Daoy (cell line): ENCODE results near the gene TTC9B. TPM values are rescaled to one million over a fixed set of nuclear protein-coding genes. Genes with fewer than 3 reads are reported as not detected.
"Not testable (repeated sequence)": the region's sequence is repeated elsewhere in the genome, so short reads cannot be mapped to it uniquely, and the experiment has no call there.

Source experiments
- DNase-seq: peaks from one replicate; pipeline ENCODE4 v3.0.0-alpha.2; 2015; ENCODE audit warnings: low read depth
- total RNA-seq: library from RNA; depleted of rRNA; stranded (reverse); fragments of >200 nt; shearing (Covaris generic); gene quantifications from 2 replicates; pipeline ENCODE4 v1.2.3, GENCODE V29; 2014; rRNA removed

TTC9B gene
- total RNA-seq, 1 experiment from 2014 or later = not detected

DNA sequence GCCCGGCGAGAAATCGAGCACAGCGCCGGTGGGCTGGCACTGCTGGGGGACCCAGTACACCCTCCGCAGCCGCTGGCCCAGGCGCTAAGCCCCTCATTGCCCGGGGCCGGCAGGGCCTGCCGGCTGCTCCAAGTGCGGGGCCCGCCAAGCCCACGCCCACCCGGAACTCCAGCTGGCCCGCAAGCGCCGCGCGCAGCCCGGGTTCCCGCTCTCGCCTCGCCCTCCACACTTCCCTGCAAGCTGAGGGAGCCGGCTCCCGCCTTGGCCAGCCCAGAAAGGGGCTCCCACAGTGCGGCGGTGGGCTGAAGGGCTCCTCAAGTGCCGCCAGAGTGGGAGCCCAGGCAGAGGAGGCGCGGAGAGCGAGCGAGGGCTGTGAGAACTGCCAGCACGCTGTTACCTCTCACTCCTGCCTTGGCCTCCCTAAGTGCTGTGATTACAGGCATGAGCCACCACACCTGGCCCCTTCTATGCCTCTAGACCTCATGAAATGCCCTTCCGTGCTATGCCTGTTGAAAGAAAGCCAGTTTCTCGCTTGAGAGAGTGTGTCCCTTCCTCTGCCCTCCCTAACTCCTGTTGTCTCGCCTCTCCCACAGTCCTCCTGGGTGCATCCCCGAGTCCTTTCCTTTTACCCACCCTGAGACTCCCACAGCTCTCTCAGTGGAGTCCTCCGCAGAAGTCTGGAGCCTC, 47.7 kb downstream of the TTC9B start:
- DNase-seq = not testable (repeated sequence)

DNA sequence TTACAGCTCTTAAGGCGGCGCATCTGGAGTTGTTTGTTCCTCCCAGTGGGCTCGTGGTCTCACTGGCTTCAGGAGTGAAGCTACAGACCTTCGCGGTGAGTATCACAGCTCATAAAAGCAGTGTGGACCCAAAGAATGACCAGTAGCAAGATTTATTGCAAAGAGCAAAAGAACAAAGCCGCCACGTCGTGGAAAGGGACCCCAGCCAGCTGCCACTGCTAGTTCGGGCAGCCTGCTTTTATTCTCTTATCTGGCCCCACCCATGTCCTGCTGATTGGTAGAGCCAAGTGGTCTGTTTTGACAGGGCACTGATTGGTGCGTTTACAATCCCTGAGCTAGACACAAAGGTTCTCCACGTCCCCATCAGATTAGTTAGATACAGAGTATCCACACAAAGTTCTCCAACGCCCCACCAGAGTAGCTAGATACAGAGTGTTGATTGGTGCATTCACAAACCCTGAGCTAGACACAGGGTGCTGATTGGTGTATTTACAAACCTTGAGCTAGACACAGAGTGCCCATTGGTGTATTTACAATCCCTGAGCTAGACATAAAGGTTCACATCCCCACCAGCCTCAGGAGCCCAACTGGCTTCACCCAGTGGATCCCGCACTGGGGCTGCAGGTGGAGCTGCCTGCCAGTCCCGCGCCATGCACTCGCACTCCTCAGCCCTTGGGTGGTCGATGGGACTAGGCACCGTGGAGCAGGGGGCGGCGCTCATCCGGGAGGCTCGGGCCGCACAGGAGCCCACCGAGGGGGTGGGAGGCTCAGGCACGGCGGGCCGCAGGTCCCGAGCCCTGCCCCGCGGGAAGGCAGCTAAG, 48.5 kb downstream of the TTC9B start:
- not testable (repeated sequence) for DNase-seq

Other genes starting within 250 kb of the TTC9B start
- 483 and 520 TPM in 2 replicates for gene PSMC4, start 247.2 kb downstream of the TTC9B start, total RNA-seq
- gene ZNF546, start 221.3 kb downstream of the TTC9B start, total RNA-seq = 0.60 and 4.8 TPM in 2 replicates
- 4.9 and 20.8 TPM in 2 replicates for gene ZNF780B, start 162.2 kb downstream of the TTC9B start, total RNA-seq
- 16.1 and 18.5 TPM in 2 replicates for gene ZNF780A, start 127.4 kb downstream of the TTC9B start, total RNA-seq
- gene MAP3K10, start 27.0 kb downstream of the TTC9B start, total RNA-seq = 10.0 and 10.9 TPM in 2 replicates
- gene CCNP, start 8.3 kb upstream of the TTC9B start, total RNA-seq = 0.39 TPM in 1 of 2 replicates, not detected in the other
- 83.6 and 84.5 TPM in 2 replicates for gene AKT2, start 67.0 kb upstream of the TTC9B start, total RNA-seq
- gene C19orf47, start 130.0 kb upstream of the TTC9B start, total RNA-seq = 5.7 and 22.4 TPM in 2 replicates
- gene PLD3, start 130.3 kb upstream of the TTC9B start, total RNA-seq = 118 and 121 TPM in 2 replicates
- under 0.01 TPM in 1 of 2 replicates, not detected in the other for gene HIPK4, start 171.8 kb upstream of the TTC9B start, total RNA-seq
- 0.71 and 1.6 TPM in 2 replicates for gene PRX, start 195.0 kb upstream of the TTC9B start, total RNA-seq
- gene SERTAD1, start 207.6 kb upstream of the TTC9B start, total RNA-seq = 21.1 and 29.2 TPM in 2 replicates
- gene SERTAD3, start 226.0 kb upstream of the TTC9B start, total RNA-seq = 13.8 and 16.8 TPM in 2 replicates
- gene BLVRB, start 247.4 kb upstream of the TTC9B start, total RNA-seq = 49.4 and 52.4 TPM in 2 replicates
- gene SPTBN4, start 248.6 kb upstream of the TTC9B start, total RNA-seq = 0.15 and 1.5 TPM in 2 replicates